Trophoblast cell (in vitro differentiated cells and primary cell): ENCODE data around the gene NOP9.

Source experiments
- DNase-seq, 2 donors: peaks; one replicate each; pipeline ENCODE4 v3.0.0-alpha.2; 2016
- H2AFZ ChIP-seq: 2 replicates; pipeline ENCODE4 v1.6.1; 2013; ENCODE audit warnings: low read length, moderate library complexity, mild to moderate bottlenecking; ENCODE audit not compliant: insufficient read depth, poor library complexity
- H2AK5ac ChIP-seq: 2 replicates; pipeline ENCODE4 v1.6.1; 2013; ENCODE audit warnings: mild to moderate bottlenecking, low read length
- H2BK120ac ChIP-seq: 2 replicates; pipeline ENCODE4 v1.6.1; 2013; ENCODE audit warnings: low read length, mild to moderate bottlenecking, moderate library complexity; ENCODE audit not compliant: insufficient read depth, poor library complexity
- H2BK12ac ChIP-seq: 2 replicates; pipeline ENCODE4 v1.6.1; 2013; ENCODE audit warnings: mild to moderate bottlenecking, low read length, moderate library complexity
- H2BK5ac ChIP-seq: 2 replicates; pipeline ENCODE4 v1.6.1; 2013; ENCODE audit warnings: low read length, low read depth, moderate library complexity, mild to moderate bottlenecking; ENCODE audit not compliant: poor library complexity
- H3K14ac ChIP-seq: 2 replicates; pipeline ENCODE4 v1.6.1; 2013; ENCODE audit warnings: mild to moderate bottlenecking, low read length
- H3K18ac ChIP-seq: 2 replicates; pipeline ENCODE4 v1.6.1; 2013; ENCODE audit warnings: mild to moderate bottlenecking, low read length
- H3K23ac ChIP-seq: 2 replicates; pipeline ENCODE4 v1.6.1; 2013; ENCODE audit warnings: low read length
- H3K27ac ChIP-seq: 2 replicates; pipeline ENCODE4 v1.5.1; 2013; ENCODE audit warnings: low read depth, mild to moderate bottlenecking, inconsistent platforms, low read length, moderate library complexity
- H3K27me3 ChIP-seq: 2 replicates; pipeline ENCODE4 v1.6.1; 2013; ENCODE audit warnings: inconsistent platforms, mild to moderate bottlenecking, low read length, moderate library complexity; ENCODE audit not compliant: insufficient read depth
- H3K36me3 ChIP-seq, 2 experiments: 1 replicate in 1 of 2; 2 replicates in 1 of 2; pipeline ENCODE4 v1.6.1; 2013; ENCODE audit warnings: low read length in 2 of 2, mild to moderate bottlenecking in 2 of 2, moderate library complexity in 1 of 2; ENCODE audit not compliant: insufficient read depth in 2 of 2, control insufficient read depth in 1 of 2
- H3K4ac ChIP-seq: 2 replicates; pipeline ENCODE4 v1.6.1; 2013; ENCODE audit warnings: low read depth, mild to moderate bottlenecking, low read length, moderate library complexity
- H3K4me1 ChIP-seq, 2 experiments: 1 replicate in 1 of 2; 2 replicates in 1 of 2; pipeline ENCODE4 v1.6.1; 2013; ENCODE audit warnings: low read length in 2 of 2, mild to moderate bottlenecking in 2 of 2, moderate library complexity in 1 of 2; ENCODE audit not compliant: insufficient read depth in 2 of 2, control insufficient read depth in 1 of 2
- H3K4me2 ChIP-seq: 2 replicates; pipeline ENCODE4 v1.6.1; 2013; ENCODE audit warnings: inconsistent platforms, mild to moderate bottlenecking, low read length, moderate library complexity
- H3K4me3 ChIP-seq: 2 replicates; pipeline ENCODE4 v1.5.1; 2013; ENCODE audit warnings: mild to moderate bottlenecking, low read depth, low read length, inconsistent platforms
- H3K79me1 ChIP-seq: one replicate; pipeline ENCODE4 v1.6.1; 2013; ENCODE audit warnings: low read length
- H3K79me2 ChIP-seq: 2 replicates; pipeline ENCODE4 v1.6.1; 2013; ENCODE audit warnings: low read length, mild to moderate bottlenecking; ENCODE audit not compliant: control insufficient read depth, insufficient read depth, poor library complexity
- H3K9ac ChIP-seq: 2 replicates; pipeline ENCODE4 v1.6.1; 2013; ENCODE audit warnings: mild to moderate bottlenecking, low read length
- H3K9me3 ChIP-seq: 2 replicates; pipeline ENCODE4 v1.6.1; 2013; ENCODE audit warnings: low read depth, mild to moderate bottlenecking, control low read depth, inconsistent platforms, low read length; ENCODE audit not compliant: insufficient read depth
- H4K12ac ChIP-seq: 2 replicates; pipeline ENCODE4 v1.6.1; 2013; ENCODE audit warnings: low read depth, mild to moderate bottlenecking, low read length, moderate library complexity
- H4K8ac ChIP-seq: 2 replicates; pipeline ENCODE4 v1.6.1; 2013; ENCODE audit warnings: low read depth, mild to moderate bottlenecking, low read length, moderate library complexity
- H4K91ac ChIP-seq: one replicate; pipeline ENCODE4 v1.6.1; 2013; ENCODE audit warnings: low read depth, mild to moderate bottlenecking, low read length, moderate library complexity
- WGBS: extraction: QIAGEN DNeasy Blood & Tissue Kit; methylation state at CpG from one replicate; pipeline ENCODE4 v1.1.7; 2013; ENCODE audit warnings: missing lambda C conversion rate; ENCODE audit not compliant: insufficient read length, insufficient coverage; ENCODE audit errors: extremely low coverage; 5-methylcytosine and 5-hydroxymethylcytosine counted together

NOP9 gene

DNA sequence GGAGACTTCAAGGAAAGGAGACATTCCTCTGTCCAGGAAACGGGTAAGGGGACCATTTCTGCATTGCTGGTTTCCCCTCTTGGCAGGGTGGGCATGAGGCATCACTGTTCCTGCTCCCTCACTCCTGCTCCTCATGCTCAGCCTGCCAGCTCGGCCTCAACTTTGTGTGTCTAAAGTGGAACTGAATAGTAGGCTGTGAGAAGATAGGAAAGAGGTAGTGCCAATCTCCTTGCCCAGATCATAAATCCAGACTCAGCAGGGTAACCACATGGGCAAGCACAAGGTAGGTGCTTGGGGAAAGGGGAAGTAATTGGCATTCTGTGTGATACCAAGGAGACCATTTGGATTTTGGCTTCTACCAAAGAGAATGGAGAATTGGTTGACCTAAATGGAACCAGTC, 14.3 kb downstream of the NOP9 start:
- Histone ChIP-seq H3K27ac (no peak overlapping the region), H3K36me3 (peaks cover 20 to 21% of the 10 kb centered on the region in 2 experiments), H3K79me2 (no peaks in the 10 kb centered on the region), H2BK5ac (no peak overlapping the region), H2AK5ac (no peak overlapping the region), H3K79me1 (no peaks in the 10 kb centered on the region), H2BK120ac (no peak overlapping the region), H4K8ac (no peak overlapping the region), H3K4me1 (no peaks in the 10 kb centered on the region), H3K9me3 (no peaks in the 10 kb centered on the region), H4K12ac (no peak overlapping the region), H3K4ac (no peak overlapping the region), H3K4me3 (no peak overlapping the region), H3K18ac (no peak overlapping the region), H3K14ac (no peak overlapping the region), H3K9ac (no peak overlapping the region), H3K23ac (no peak overlapping the region), H4K91ac (no peak overlapping the region), H2BK12ac (no peak overlapping the region), H3K27me3 (no peaks in the 10 kb centered on the region), H3K4me2 (no peak overlapping the region), H2AFZ (no peak overlapping the region)
- no peak for DNase-seq
- no CpG with 5 or more reads among the region's 2 CpGs for WGBS

DNA sequence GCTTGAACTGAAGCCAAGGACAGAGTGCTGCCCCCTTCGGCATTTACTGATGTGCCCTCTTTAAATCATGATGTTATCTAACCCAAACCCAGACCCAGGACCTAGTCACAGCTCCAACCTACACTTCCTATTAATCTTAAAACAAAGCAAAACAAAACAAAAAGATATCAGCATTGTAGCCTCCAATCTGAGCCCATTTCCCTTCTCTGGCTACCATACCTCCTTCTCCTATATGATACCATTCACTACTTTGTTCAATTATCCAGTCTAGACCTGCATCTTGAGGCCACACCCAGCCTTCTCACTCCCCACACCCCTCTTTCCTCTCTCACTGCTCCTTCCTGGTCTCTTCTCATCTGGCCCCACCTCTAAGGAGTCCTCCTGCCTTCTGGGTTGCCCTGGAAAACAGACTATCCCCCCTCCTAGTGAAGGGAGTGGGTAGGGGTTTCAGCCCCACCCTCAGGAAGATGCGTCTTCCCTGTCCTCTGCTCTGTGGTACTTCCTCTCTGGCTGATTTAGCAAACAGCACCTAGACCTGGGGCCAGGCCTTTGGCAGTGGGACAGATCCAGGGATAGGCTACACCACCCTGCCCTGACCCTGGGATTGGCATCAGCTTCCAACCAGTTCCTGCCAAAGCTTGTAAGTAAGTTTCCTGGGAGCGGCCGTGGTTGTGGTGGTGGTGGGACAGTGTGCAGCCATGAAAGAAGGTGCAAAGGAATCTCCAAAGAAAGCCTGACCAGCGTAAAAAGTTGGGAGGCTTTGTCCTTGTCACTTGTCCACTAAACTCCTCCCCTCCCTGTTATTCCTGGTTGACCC, 14.9 kb downstream of the NOP9 start:
- H4K8ac ChIP-seq, result no peak overlapping the region
- H3K14ac ChIP-seq, result no peak overlapping the region
- H3K23ac ChIP-seq, result no peak overlapping the region
- no peak overlapping the region for H3K4me3 ChIP-seq
- no peaks in the 10 kb centered on the region for H3K79me1 ChIP-seq
- no peaks in the 10 kb centered on the region for H3K27me3 ChIP-seq
- no peak overlapping the region for H3K4ac ChIP-seq
- no peaks in the 10 kb centered on the region for H3K9me3 ChIP-seq
- H2BK120ac ChIP-seq, result no peak overlapping the region
- H3K18ac ChIP-seq, result no peak overlapping the region
- no peak overlapping the region for H2BK12ac ChIP-seq
- no peak overlapping the region for H4K12ac ChIP-seq
- no peak overlapping the region for H2BK5ac ChIP-seq
- no peak overlapping the region for H4K91ac ChIP-seq
- no peak overlapping the region for H3K9ac ChIP-seq
- no peak overlapping the region for H3K4me2 ChIP-seq
- no peak overlapping the region for H3K27ac ChIP-seq
- no peaks in the 10 kb centered on the region for H3K4me1 ChIP-seq
- no peak for DNase-seq
- H2AK5ac ChIP-seq, result no peak overlapping the region
- no peaks in the 10 kb centered on the region for H3K79me2 ChIP-seq
- no CpG with 5 or more reads among the region's 5 CpGs for WGBS
- peaks cover 19 to 20% of the 10 kb centered on the region in 2 experiments for H3K36me3 ChIP-seq
- H2AFZ ChIP-seq, result no peak overlapping the region

DNA sequence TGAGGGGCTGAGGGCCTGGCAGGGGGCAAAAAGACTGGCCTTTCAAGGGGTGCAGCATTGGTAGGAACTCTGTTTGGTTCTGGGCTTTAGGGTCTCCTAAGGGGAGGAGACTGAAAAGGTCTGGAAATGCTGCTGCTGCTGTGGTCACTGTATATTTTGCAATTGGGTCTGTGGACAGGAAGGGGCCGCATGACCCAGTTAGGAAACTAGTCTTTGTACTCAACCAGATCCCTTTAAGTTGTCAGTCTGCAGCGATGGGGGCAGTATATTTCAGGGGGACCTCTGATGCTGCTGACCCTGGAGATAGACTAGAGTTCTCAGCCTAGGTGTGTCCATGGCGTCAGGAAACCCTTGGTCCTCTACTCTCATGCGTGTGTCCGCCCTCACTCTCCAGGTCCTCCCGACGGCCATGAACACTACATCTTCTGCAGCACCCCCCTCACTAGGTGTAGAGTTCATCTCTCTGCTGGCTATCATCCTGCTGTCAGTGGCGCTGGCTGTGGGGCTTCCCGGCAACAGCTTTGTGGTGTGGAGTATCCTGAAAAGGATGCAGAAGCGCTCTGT, 15.7 kb downstream of the NOP9 start:
- Histone ChIP-seq H3K4me1 (no peaks in the 10 kb centered on the region), H2BK12ac (no peak overlapping the region), H2AK5ac (no peak overlapping the region), H3K14ac (no peak overlapping the region), H4K8ac (no peak overlapping the region), H3K27me3 (no peaks in the 10 kb centered on the region), H3K9me3 (no peaks in the 10 kb centered on the region), H2BK120ac (no peak overlapping the region), H3K4me3 (no peak overlapping the region), H3K27ac (no peak overlapping the region), H4K91ac (no peak overlapping the region), H3K79me2 (no peaks in the 10 kb centered on the region), H3K23ac (no peak overlapping the region), H2BK5ac (no peak overlapping the region), H3K18ac (no peak overlapping the region), H2AFZ (no peak overlapping the region), H3K79me1 (no peaks in the 10 kb centered on the region), H3K4ac (no peak overlapping the region), H4K12ac (no peak overlapping the region), H3K36me3 (peaks cover 16 to 18% of the 10 kb centered on the region in 2 experiments), H3K9ac (no peak overlapping the region), H3K4me2 (no peak overlapping the region)
- no peak for DNase-seq
- no CpG with 5 or more reads among the region's 10 CpGs for WGBS

DNA sequence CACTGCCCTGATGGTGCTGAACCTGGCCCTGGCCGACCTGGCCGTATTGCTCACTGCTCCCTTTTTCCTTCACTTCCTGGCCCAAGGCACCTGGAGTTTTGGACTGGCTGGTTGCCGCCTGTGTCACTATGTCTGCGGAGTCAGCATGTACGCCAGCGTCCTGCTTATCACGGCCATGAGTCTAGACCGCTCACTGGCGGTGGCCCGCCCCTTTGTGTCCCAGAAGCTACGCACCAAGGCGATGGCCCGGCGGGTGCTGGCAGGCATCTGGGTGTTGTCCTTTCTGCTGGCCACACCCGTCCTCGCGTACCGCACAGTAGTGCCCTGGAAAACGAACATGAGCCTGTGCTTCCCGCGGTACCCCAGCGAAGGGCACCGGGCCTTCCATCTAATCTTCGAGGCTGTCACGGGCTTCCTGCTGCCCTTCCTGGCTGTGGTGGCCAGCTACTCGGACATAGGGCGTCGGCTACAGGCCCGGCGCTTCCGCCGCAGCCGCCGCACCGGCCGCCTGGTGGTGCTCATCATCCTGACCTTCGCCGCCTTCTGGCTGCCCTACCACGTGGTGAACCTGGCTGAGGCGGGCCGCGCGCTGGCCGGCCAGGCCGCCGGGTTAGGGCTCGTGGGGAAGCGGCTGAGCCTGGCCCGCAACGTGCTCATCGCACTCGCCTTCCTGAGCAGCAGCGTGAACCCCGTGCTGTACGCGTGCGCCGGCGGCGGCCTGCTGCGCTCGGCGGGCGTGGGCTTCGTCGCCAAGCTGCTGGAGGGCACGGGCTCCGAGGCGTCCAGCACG, 16.4 kb downstream of the NOP9 start:
- no peak overlapping the region for H3K18ac ChIP-seq
- WGBS, result no CpG with 5 or more reads among the region's 70 CpGs
- peak; percentile 76 to 88 for DNase-seq

More for the DNA sequence above, 16.4 kb downstream of the NOP9 start:
- no peak overlapping the region for H4K12ac ChIP-seq
- no peak overlapping the region for H3K4me2 ChIP-seq
- H2AFZ ChIP-seq, result no peak overlapping the region
- no peak overlapping the region for H2BK5ac ChIP-seq
- no peak overlapping the region for H3K23ac ChIP-seq
- no peak overlapping the region for H2BK120ac ChIP-seq
- H3K79me2 ChIP-seq, result no peaks in the 10 kb centered on the region
- H4K8ac ChIP-seq, result no peak overlapping the region
- no peak overlapping the region for H3K14ac ChIP-seq
- H3K9me3 ChIP-seq, result no peaks in the 10 kb centered on the region
- no peak overlapping the region for H3K27ac ChIP-seq
- H3K27me3 ChIP-seq, result no peaks in the 10 kb centered on the region
- no peak overlapping the region for H4K91ac ChIP-seq
- H3K4me3 ChIP-seq, result no peak overlapping the region
- H2AK5ac ChIP-seq, result no peak overlapping the region
- peaks cover 9 to 12% of the 10 kb centered on the region in 2 experiments for H3K36me3 ChIP-seq
- no peak overlapping the region for H3K9ac ChIP-seq
- no peaks in the 10 kb centered on the region for H3K79me1 ChIP-seq
- H3K4me1 ChIP-seq, result no peaks in the 10 kb centered on the region
- no peak overlapping the region for H3K4ac ChIP-seq
- no peak overlapping the region for H2BK12ac ChIP-seq
